HG02870 (cell line): Measurements from ENCODE around the gene ST8SIA4.
A peak's percentile ranks its signal among the peaks of the same experiment; 100 is the strongest.
"Not testable (repeated sequence)": the region's sequence is repeated elsewhere in the genome, so short reads cannot be mapped to it uniquely, and the experiment has no call there.

Source experiments
- ATAC-seq: cut with Tn5 transposase; IDR thresholded peaks from one replicate; pipeline ENCODE4 v1.9.1; 2021; ENCODE audit warnings: mild to moderate bottlenecking, moderate library complexity; ENCODE audit not compliant: unreplicated experiment

ST8SIA4 gene

GRCh38 chr5:100789694-100790093 is 113.4 kb downstream of the ST8SIA4 start:
- ATAC-seq = peak; percentile 25

- no peak for ATAC-seq
These were observed 114.7 kb downstream of the ST8SIA4 start for GRCh38 chr5:100788417-100788816.

- peak; percentile 54 for ATAC-seq
These were observed 115.4 kb downstream of the ST8SIA4 start for GRCh38 chr5:100787648-100788047.

- not testable (repeated sequence) for ATAC-seq
These were observed 117.5 kb downstream of the ST8SIA4 start for GRCh38 chr5:100785536-100785935.

GRCh38 chr5:100780376-100780870 is 122.7 kb downstream of the ST8SIA4 start:
- peak; percentile 71 for ATAC-seq

GRCh38 chr5:100779669-100780375 is 123.3 kb downstream of the ST8SIA4 start:
- ATAC-seq = peak; percentile 19

GRCh38 chr5:100777680-100778300 is 125.3 kb downstream of the ST8SIA4 start:
- ATAC-seq = peak; percentile 74

GRCh38 chr5:100775533-100775855 is 127.6 kb downstream of the ST8SIA4 start:
- no peak for ATAC-seq

- no peak for ATAC-seq
These were observed 130.5 kb downstream of the ST8SIA4 start for GRCh38 chr5:100772548-100772947.

GRCh38 chr5:100772006-100772405 is 131.1 kb downstream of the ST8SIA4 start:
- no peak for ATAC-seq

GRCh38 chr5:100771181-100771580 is 131.9 kb downstream of the ST8SIA4 start:
- no peak for ATAC-seq

- no peak for ATAC-seq
These were observed 134.9 kb downstream of the ST8SIA4 start for GRCh38 chr5:100768221-100768620.

GRCh38 chr5:100762995-100763394 is 140.1 kb downstream of the ST8SIA4 start:
- ATAC-seq = no peak

GRCh38 chr5:100762108-100762507 is 141.0 kb downstream of the ST8SIA4 start:
- ATAC-seq = no peak

- no peak for ATAC-seq
These were observed 141.9 kb downstream of the ST8SIA4 start for GRCh38 chr5:100761192-100761591.

GRCh38 chr5:100760688-100761087 is 142.4 kb downstream of the ST8SIA4 start:
- ATAC-seq = no peak

GRCh38 chr5:100758780-100759179 is 144.3 kb downstream of the ST8SIA4 start:
- ATAC-seq = no peak

GRCh38 chr5:100758306-100758705 is 144.8 kb downstream of the ST8SIA4 start:
- no peak for ATAC-seq

GRCh38 chr5:100757618-100758017 is 145.5 kb downstream of the ST8SIA4 start:
- no peak for ATAC-seq
